Kidney (tissue), 14 donors: ENCODE data around the gene ATXN7L1. TPM values are rescaled to one million over a fixed set of nuclear protein-coding genes. Genes with fewer than 3 reads are reported as not detected.
"Not testable (repeated sequence)": the region's sequence is repeated elsewhere in the genome, so short reads cannot be mapped to it uniquely, and the experiment has no call there.

Experiments used
- DNase-seq, 5 donors: peaks; one replicate each; pipeline ENCODE4 v3.0.0-alpha.2; 2013 to 2020
- FAIRE-seq: peaks from 2 replicates; lab custom pipeline; 2012; peaks lifted over from hg19 to GRCh38; lab: Jason Lieb, UNC
- H3K27ac ChIP-seq, 2 donors: one replicate each; pipeline ENCODE4 v1.7.0; 2013; ENCODE audit warnings: low read depth in 2 of 2, low read length in 2 of 2, inconsistent platforms in 1 of 2
- H3K27me3 ChIP-seq: one replicate; pipeline ENCODE4 v1.7.1; 2013; ENCODE audit warnings: low read length, inconsistent platforms; ENCODE audit not compliant: control insufficient read depth, insufficient read depth
- H3K36me3 ChIP-seq, 3 donors: one replicate each; pipeline versions ENCODE4 v1.7.0 to v1.7.1; 2013; ENCODE audit warnings: low read length in 3 of 3, control low read depth in 1 of 3, inconsistent platforms in 1 of 3; ENCODE audit not compliant: insufficient read depth in 3 of 3, control insufficient read depth in 2 of 3
- H3K4me1 ChIP-seq, 3 donors: one replicate each; pipeline versions ENCODE4 v1.7.0 to v1.7.1; 2013; ENCODE audit warnings: low read length in 3 of 3, inconsistent platforms in 1 of 3, low read depth in 1 of 3; ENCODE audit not compliant: control insufficient read depth in 2 of 3, insufficient read depth in 2 of 3
- H3K4me3 ChIP-seq, 3 donors: one replicate each; pipeline versions ENCODE4 v1.7.0 to v1.8.1; 2013; ENCODE audit warnings: low read length in 3 of 3, control low read depth in 1 of 3, inconsistent platforms in 1 of 3
- H3K9ac ChIP-seq, 3 donors: one replicate each; pipeline versions ENCODE4 v1.7.0 to v1.7.1; 2013; ENCODE audit warnings: low read length in 3 of 3, control low read depth in 1 of 3, inconsistent platforms in 1 of 3
- H3K9me3 ChIP-seq, 3 donors: one replicate each; pipeline versions ENCODE4 v1.7.0 to v1.7.1; 2013; ENCODE audit warnings: low read length in 3 of 3, control low read depth in 1 of 3, inconsistent platforms in 1 of 3; ENCODE audit not compliant: control insufficient read depth in 2 of 3, insufficient read depth in 1 of 3
- intact Hi-C: fragments of 100-400 bp; cut with DNase I; formaldehyde crosslinking; loops from one replicate; pipeline ENCODE4 v1.11.1; 2022
- polyA plus RNA-seq: library from polyadenylated mRNA; stranded (reverse); fragments of 350-450 nt; fragmentation: Illumina TruSeq; extraction: RNeasy Lipid Tissue Mini Kit (QIAGEN cat#74804); gene quantifications from one replicate; pipeline ENCODE4 v1.2.3, GENCODE V29; 2014; ENCODE audit warnings: low read depth, low replicate concordance; ENCODE audit not compliant: insufficient read depth
- total RNA-seq: library from RNA; stranded (reverse); fragmentation: NEBNext Ultra II Directional; extraction: Animal tissue kit (Norgen Biotek cat#: 25700); gene quantifications from one replicate; pipeline ENCODE4 v1.2.1, GENCODE V29; 2021
- TF ChIP-seq, protein P1 (sequence below): IDR thresholded peaks from 3 replicates; pipeline ENCODE4 v1.5.1; 2012; ENCODE audit warnings: mild to moderate bottlenecking, moderate library complexity, borderline replicate concordance; ENCODE audit not compliant: insufficient read depth; ENCODE audit errors: extremely low read depth
- donor health status: control.
- donor health status: control.
- donor health status: control.
- donor health status: control.
- donor health status: control.
- donor health status: DM: yes; HTN: yes; CAD: no.
- donor health status: Normal renal cell carcinoma (clear cell type).

The ATXN7L1 gene
- total and polyA plus RNA-seq, 2 donors from 2014 or later, result 12.5 to 18.5 TPM

- intact Hi-C loops, result no loop called here
- Histone ChIP-seq H3K36me3 (peaks cover 0 to 5% (median 2%) of the 10 kb centered on the region in 3 donors), H3K4me1 (no peaks in the 10 kb centered on the region), H3K27ac (no peak overlapping the region), H3K9ac (no peak overlapping the region), H3K4me3 (no peak overlapping the region), H3K9me3 (peaks cover 0 to 2% (median 0%) of the 10 kb centered on the region in 3 donors), H3K27me3 (no peaks in the 10 kb centered on the region)
- TF ChIP-seq, protein P1, sequence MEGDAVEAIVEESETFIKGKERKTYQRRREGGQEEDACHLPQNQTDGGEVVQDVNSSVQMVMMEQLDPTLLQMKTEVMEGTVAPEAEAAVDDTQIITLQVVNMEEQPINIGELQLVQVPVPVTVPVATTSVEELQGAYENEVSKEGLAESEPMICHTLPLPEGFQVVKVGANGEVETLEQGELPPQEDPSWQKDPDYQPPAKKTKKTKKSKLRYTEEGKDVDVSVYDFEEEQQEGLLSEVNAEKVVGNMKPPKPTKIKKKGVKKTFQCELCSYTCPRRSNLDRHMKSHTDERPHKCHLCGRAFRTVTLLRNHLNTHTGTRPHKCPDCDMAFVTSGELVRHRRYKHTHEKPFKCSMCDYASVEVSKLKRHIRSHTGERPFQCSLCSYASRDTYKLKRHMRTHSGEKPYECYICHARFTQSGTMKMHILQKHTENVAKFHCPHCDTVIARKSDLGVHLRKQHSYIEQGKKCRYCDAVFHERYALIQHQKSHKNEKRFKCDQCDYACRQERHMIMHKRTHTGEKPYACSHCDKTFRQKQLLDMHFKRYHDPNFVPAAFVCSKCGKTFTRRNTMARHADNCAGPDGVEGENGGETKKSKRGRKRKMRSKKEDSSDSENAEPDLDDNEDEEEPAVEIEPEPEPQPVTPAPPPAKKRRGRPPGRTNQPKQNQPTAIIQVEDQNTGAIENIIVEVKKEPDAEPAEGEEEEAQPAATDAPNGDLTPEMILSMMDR, result no peak
- no peak for FAIRE-seq
- no peak for DNase-seq
Observed at GRCh38 chr7:105792488-105793370, 83.7 kb downstream of the ATXN7L1 start.

DNA sequence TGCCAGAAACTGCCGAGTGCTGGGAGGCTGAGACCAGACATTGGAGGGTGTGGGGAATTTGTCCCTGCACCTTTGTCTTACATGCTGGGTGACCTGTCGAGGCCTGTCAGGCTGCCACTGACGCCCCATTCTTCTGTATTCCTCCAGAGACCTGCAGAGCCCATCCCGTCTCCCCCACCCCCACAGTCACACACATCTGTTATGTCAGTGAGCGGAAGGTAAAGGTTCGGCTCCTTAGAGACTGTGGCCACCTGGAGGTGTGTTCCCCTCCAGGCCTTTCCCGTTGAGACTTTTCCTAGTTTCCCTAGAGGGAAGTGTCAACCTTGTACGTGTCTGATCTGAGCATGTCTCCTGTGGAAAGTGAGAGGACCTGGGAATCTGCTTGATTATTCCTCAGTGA lies 84.5 kb downstream of the ATXN7L1 start:
- H3K27ac ChIP-seq, result no peak overlapping the region
- no peaks in the 10 kb centered on the region for H3K27me3 ChIP-seq
- no peak overlapping the region for H3K4me3 ChIP-seq
- TF ChIP-seq, protein P1, result no peak
- H3K36me3 ChIP-seq, result peaks cover 0 to 5% (median 2%) of the 10 kb centered on the region in 3 donors
- intact Hi-C loops, result no loop called here
- no peaks in the 10 kb centered on the region for H3K4me1 ChIP-seq
- H3K9ac ChIP-seq, result no peak overlapping the region
- FAIRE-seq (no peak), DNase-seq (no peak)
- H3K9me3 ChIP-seq, result peaks cover 0 to 2% (median 0%) of the 10 kb centered on the region in 3 donors

- Histone ChIP-seq H3K27me3 (no peaks in the 10 kb centered on the region), H3K4me1 (no peaks in the 10 kb centered on the region), H3K36me3 (peaks cover 0 to 5% (median 2%) of the 10 kb centered on the region in 3 donors), H3K9ac (no peak overlapping the region), H3K27ac (no peak overlapping the region), H3K9me3 (peaks cover 0 to 2% (median 0%) of the 10 kb centered on the region in 3 donors), H3K4me3 (no peak overlapping the region)
- no peak for FAIRE-seq
- TF ChIP-seq, protein P1, result no peak
- intact Hi-C loops, result no loop called here
- DNase-seq, result no peak
Observed at GRCh38 chr7:105790996-105791395, 85.4 kb downstream of the ATXN7L1 start.

- FAIRE-seq, H3K4me3 ChIP-seq, H3K27ac ChIP-seq, H3K9ac ChIP-seq, H3K4me1 ChIP-seq, intact Hi-C loops, H3K27me3 ChIP-seq, DNase-seq, H3K36me3 ChIP-seq, H3K9me3 ChIP-seq: not testable (repeated sequence)
Observed at GRCh38 chr7:105790452-105790851, 85.9 kb downstream of the ATXN7L1 start.
